Panc1 (cell line): ENCODE data around the gene EFCAB11. TPM values are rescaled to one million over a fixed set of nuclear protein-coding genes. Genes with fewer than 3 reads are reported as not detected.

Experiments
- ATAC-seq: fragments of 200-7000 bp; cut with Tn5 transposase; 2 replicates; pipeline ENCODE4 v1.9.1; 2020; ENCODE audit warnings: mild to moderate bottlenecking, moderate library complexity
- BruUV-seq: library from RNA; stranded (reverse); fragments of 400-500 nt; replicated peaks from 2 replicates; lab custom pipeline; 2021; lab: Mats Ljungman, UMichigan
- CTCF ChIA-PET: fragments of 300-600 bp; sonication (Branson Sonifier 250); formaldehyde crosslinking; loops from one replicate; lab custom pipeline; 2022; ENCODE audit warnings: antibody characterized with exemption; lab: Charles Lee
- POLR2A ChIA-PET: fragments of 300-600 bp; sonication (Branson Sonifier 250); formaldehyde crosslinking; loops from one replicate; lab custom pipeline; 2022; ENCODE audit warnings: antibody characterized with exemption; lab: Charles Lee
- DNase-seq: peaks from one replicate; pipeline ENCODE4 v3.0.0-alpha.2; 2010; ENCODE audit warnings: low read depth, low spot score
- H3K27ac ChIP-seq: 2 replicates; pipeline ENCODE4 v1.5.1; 2011; ENCODE audit warnings: mild to moderate bottlenecking, low read length, inconsistent platforms
- H3K27me3 ChIP-seq: fragments of 200-500 bp; sonication (Bioruptor generic); 2 replicates; pipeline ENCODE4 v1.6.0; 2014; ENCODE audit warnings: low read length, inconsistent platforms; ENCODE audit not compliant: control insufficient read depth, insufficient read depth
- H3K36me3 ChIP-seq: fragments of 200-500 bp; sonication (Bioruptor generic); 2 replicates; pipeline ENCODE4 v1.5.1; 2014; ENCODE audit warnings: inconsistent platforms, mild to moderate bottlenecking, low read length, moderate library complexity; ENCODE audit not compliant: control insufficient read depth, insufficient read depth
- H3K4me1 ChIP-seq: 2 replicates; pipeline ENCODE4 v1.5.1; 2011; ENCODE audit warnings: inconsistent platforms, mild to moderate bottlenecking, low read length, moderate library complexity; ENCODE audit not compliant: control insufficient read depth, insufficient read depth
- H3K4me3 ChIP-seq, 2 experiments: 2 replicates each; pipeline ENCODE4 v1.5.1; 2011 to 2012; ENCODE audit warnings: low read depth in 2 of 2, low read length in 2 of 2, mild to moderate bottlenecking in 2 of 2, inconsistent platforms in 1 of 2, moderate library complexity in 1 of 2
- H3K9me3 ChIP-seq: fragments of 200-500 bp; sonication (Bioruptor generic); 2 replicates; pipeline ENCODE4 v1.5.1; 2014; ENCODE audit warnings: low read depth, mild to moderate bottlenecking, inconsistent platforms, low read length, moderate library complexity; ENCODE audit not compliant: control insufficient read depth, insufficient read depth
- POLR2AphosphoS5 ChIP-seq: IDR thresholded peaks from 2 replicates; pipeline ENCODE4 v1.6.1; 2012; ENCODE audit warnings: mild to moderate bottlenecking, low read depth, low read length, moderate library complexity
- SIN3A ChIP-seq: IDR thresholded peaks from 2 replicates; pipeline ENCODE4 v1.6.1; 2012; ENCODE audit warnings: low read depth, mild to moderate bottlenecking, low read length, moderate library complexity, borderline replicate concordance; ENCODE audit not compliant: insufficient read depth
- TCF7L2 ChIP-seq: IDR thresholded peaks from 2 replicates; pipeline ENCODE4 v1.6.1; 2011; ENCODE audit warnings: mild to moderate bottlenecking, low read depth, low read length, inconsistent platforms
- in situ Hi-C: cut with HindIII; loops from 2 replicates; pipeline ENCODE4 v1.10.0; 2016; ENCODE audit warnings: low sequenced_read_pairs, low pct_unique_long_range_greater_than_20kb
- intact Hi-C: fragments of 100-400 bp; cut with micrococcal nuclease; formaldehyde crosslinking; loops from one replicate; pipeline ENCODE4 v1.10.0; 2022; ENCODE audit not compliant: unreplicated experiment
- total RNA-seq: library from RNA; stranded (reverse); gene quantifications from one replicate; pipeline ENCODE4 v1.2.1, GENCODE V29; 2021; ENCODE audit not compliant: unreplicated experiment
- TF ChIP-seq, protein P1 (sequence below): fragments of 450-650 bp; IDR thresholded peaks from 2 replicates; pipeline ENCODE4 v1.5.1; 2017; ENCODE audit warnings: mild to moderate bottlenecking
- TF ChIP-seq, protein P2 (sequence below), 2 experiments: IDR thresholded peaks; 2 replicates each; pipeline ENCODE4 v1.6.1; 2011 to 2012; ENCODE audit warnings: low read depth in 2 of 2, control low read depth in 1 of 2, low read length in 1 of 2, mild to moderate bottlenecking in 1 of 2, moderate library complexity in 1 of 2; ENCODE audit not compliant: insufficient read depth in 1 of 2

Gene EFCAB11
- total RNA-seq, 1 experiment from 2014 or later: 12.3 TPM

DNA sequence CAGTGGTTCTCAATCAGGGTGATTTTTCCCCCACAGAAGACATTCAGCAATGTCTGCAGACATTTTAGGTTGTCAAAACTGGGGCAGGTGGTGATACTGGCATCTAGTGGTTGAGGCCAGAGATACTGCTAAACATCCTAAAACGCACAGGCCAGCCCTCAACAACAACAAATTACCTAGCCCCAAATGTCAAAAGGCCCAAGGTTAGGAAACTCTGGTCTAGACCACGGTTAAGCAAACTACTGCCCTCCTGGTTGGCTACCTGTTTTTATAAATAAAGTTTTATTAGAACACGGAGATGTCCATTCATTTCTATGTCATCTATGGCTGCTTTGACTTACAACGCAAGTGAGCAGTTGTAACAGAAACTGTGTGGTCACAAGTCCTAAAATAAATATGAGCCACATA, 186.7 kb downstream of the EFCAB11 start:
- in situ Hi-C loops: no loop called here
- ATAC-seq: peak; percentile 56; the same call in 1 of the 2 replicates

DNA sequence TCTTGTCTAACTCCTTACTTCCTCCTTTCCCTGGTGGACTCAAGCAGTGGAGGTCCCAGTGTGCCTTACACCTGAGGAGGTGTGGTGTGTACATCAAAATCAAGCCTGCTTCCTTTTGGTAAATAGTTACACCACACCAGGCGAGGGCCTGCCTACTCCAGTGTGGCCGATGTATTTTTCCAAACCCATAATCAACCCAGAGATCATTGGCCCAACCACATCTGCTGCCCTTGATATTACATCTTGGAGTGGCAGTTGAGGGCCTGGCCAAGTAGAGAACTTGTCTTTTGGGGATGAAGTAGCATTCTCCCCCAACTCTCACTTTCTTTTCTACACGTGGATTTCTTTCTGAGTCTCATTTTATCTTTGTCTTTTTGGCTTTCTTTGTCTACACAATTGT, 187.4 kb downstream of the EFCAB11 start:
- in situ Hi-C loops (no loop called here), intact Hi-C loops (no loop called here)
- ATAC-seq (no peak), DNase-seq (no peak)
- ChIA-PET POLR2A (no interaction called here), CTCF (no interaction called here)
- no peak overlapping the region for H3K4me3 ChIP-seq
- H3K27me3 ChIP-seq: no peaks in the 10 kb centered on the region
- no TSS peak for BruUV-seq
- no peaks in the 10 kb centered on the region for H3K9me3 ChIP-seq
- H3K4me1 ChIP-seq: no peaks in the 10 kb centered on the region
- TF ChIP-seq SIN3A: no peak
- no peak for TF ChIP-seq POLR2AphosphoS5
- TF ChIP-seq, protein P1, sequence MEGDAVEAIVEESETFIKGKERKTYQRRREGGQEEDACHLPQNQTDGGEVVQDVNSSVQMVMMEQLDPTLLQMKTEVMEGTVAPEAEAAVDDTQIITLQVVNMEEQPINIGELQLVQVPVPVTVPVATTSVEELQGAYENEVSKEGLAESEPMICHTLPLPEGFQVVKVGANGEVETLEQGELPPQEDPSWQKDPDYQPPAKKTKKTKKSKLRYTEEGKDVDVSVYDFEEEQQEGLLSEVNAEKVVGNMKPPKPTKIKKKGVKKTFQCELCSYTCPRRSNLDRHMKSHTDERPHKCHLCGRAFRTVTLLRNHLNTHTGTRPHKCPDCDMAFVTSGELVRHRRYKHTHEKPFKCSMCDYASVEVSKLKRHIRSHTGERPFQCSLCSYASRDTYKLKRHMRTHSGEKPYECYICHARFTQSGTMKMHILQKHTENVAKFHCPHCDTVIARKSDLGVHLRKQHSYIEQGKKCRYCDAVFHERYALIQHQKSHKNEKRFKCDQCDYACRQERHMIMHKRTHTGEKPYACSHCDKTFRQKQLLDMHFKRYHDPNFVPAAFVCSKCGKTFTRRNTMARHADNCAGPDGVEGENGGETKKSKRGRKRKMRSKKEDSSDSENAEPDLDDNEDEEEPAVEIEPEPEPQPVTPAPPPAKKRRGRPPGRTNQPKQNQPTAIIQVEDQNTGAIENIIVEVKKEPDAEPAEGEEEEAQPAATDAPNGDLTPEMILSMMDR: no peak
- TF ChIP-seq TCF7L2: no peak
- TF ChIP-seq, protein P2, sequence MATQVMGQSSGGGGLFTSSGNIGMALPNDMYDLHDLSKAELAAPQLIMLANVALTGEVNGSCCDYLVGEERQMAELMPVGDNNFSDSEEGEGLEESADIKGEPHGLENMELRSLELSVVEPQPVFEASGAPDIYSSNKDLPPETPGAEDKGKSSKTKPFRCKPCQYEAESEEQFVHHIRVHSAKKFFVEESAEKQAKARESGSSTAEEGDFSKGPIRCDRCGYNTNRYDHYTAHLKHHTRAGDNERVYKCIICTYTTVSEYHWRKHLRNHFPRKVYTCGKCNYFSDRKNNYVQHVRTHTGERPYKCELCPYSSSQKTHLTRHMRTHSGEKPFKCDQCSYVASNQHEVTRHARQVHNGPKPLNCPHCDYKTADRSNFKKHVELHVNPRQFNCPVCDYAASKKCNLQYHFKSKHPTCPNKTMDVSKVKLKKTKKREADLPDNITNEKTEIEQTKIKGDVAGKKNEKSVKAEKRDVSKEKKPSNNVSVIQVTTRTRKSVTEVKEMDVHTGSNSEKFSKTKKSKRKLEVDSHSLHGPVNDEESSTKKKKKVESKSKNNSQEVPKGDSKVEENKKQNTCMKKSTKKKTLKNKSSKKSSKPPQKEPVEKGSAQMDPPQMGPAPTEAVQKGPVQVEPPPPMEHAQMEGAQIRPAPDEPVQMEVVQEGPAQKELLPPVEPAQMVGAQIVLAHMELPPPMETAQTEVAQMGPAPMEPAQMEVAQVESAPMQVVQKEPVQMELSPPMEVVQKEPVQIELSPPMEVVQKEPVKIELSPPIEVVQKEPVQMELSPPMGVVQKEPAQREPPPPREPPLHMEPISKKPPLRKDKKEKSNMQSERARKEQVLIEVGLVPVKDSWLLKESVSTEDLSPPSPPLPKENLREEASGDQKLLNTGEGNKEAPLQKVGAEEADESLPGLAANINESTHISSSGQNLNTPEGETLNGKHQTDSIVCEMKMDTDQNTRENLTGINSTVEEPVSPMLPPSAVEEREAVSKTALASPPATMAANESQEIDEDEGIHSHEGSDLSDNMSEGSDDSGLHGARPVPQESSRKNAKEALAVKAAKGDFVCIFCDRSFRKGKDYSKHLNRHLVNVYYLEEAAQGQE (IDR thresholded peaks at IDR 0.05; ENCODE audit: insufficient read depth in 1 of 2, low read depth in 2 of 2, low read length in 1 of 2): no peak
- H3K27ac ChIP-seq: no peak overlapping the region
- H3K36me3 ChIP-seq: no peaks in the 10 kb centered on the region

More for the DNA sequence above, 186.7 kb downstream of the EFCAB11 start:
- Histone ChIP-seq H3K9me3 (no peaks in the 10 kb centered on the region), H3K4me1 (no peaks in the 10 kb centered on the region), H3K27ac (no peak overlapping the region), H3K36me3 (no peaks in the 10 kb centered on the region), H3K4me3 (no peak overlapping the region), H3K27me3 (no peaks in the 10 kb centered on the region)
- ChIA-PET CTCF (no interaction called here), POLR2A (no interaction called here)
- TF ChIP-seq, protein P2 (IDR thresholded peaks at IDR 0.05; ENCODE audit: insufficient read depth in 1 of 2, low read depth in 2 of 2, low read length in 1 of 2): no peak
- no peak for TF ChIP-seq POLR2AphosphoS5
- TF ChIP-seq, protein P1: peak; percentile 74
- no peak for TF ChIP-seq SIN3A
- no peak for TF ChIP-seq TCF7L2
- no TSS peak for BruUV-seq
- intact Hi-C loops: no loop called here
- DNase-seq: peak; percentile 25
